BJ (cell line): ENCODE measurements around the gene CERK. TPM values are rescaled to one million over a fixed set of nuclear protein-coding genes. Genes with fewer than 3 reads are reported as not detected.

Source experiments
- CTCF ChIA-PET: fragments of 350-600 bp; formaldehyde crosslinking; extraction: SDS; loops from one replicate; lab custom pipeline; 2021; ENCODE audit warnings: antibody characterized with exemption, inconsistent platforms; lab: Yijun Ruan, JAX
- POLR2A ChIA-PET: fragments of 300-600 bp; sonication (Branson Sonifier 250); formaldehyde crosslinking; extraction: SDS; loops from one replicate; lab custom pipeline; 2021; ENCODE audit warnings: antibody characterized with exemption; lab: Charles Lee
- DNase-seq: peaks from one replicate; pipeline ENCODE4 v3.0.0-alpha.2; 2011; ENCODE audit warnings: low read depth
- H3K27me3 ChIP-seq: 2 replicates; pipeline ENCODE4 v1.6.0; 2011; ENCODE audit warnings: low read length; ENCODE audit not compliant: control insufficient read depth, insufficient read depth
- H3K36me3 ChIP-seq: 2 replicates; pipeline ENCODE4 v1.5.1; 2011; ENCODE audit warnings: low read length; ENCODE audit not compliant: control insufficient read depth, insufficient read depth
- H3K4me3 ChIP-seq: 2 replicates; pipeline ENCODE4 v1.5.1; 2011; ENCODE audit warnings: low read depth, mild to moderate bottlenecking, control low read depth, low read length
- CTCF ChIP-seq: IDR thresholded peaks from 2 replicates; pipeline ENCODE4 v1.5.1; 2011; ENCODE audit warnings: low read depth, mild to moderate bottlenecking, control low read depth, inconsistent platforms, low read length, moderate library complexity; ENCODE audit not compliant: insufficient read depth
- polyA plus RNA-seq: library from polyadenylated mRNA; depleted of rRNA; stranded (reverse); fragments of >200 nt; gene quantifications from 2 replicates; pipeline ENCODE4 v1.2.3, GENCODE V29; 2011

The CERK gene
- polyA plus RNA-seq, 1 experiment: 32.6 TPM

- TF ChIP-seq CTCF: no peak
- ChIA-PET CTCF (interaction anchor here (1.3 to 1.4 kb wide), 2 partner anchors 12 to 37 kb away, joined by 3 read pairs; no protein-coding TSS in a partner anchor), POLR2A (no interaction called here)
- Histone ChIP-seq H3K27me3 (no peaks in the 10 kb centered on the region), H3K36me3 (no peaks in the 10 kb centered on the region; the same call in 1 of the 2 replicates), H3K4me3 (no peak overlapping the region)
- DNase-seq: no peak
Observed at GRCh38 chr22:46659791-46660186, 78.3 kb downstream of the CERK start.

- no peak overlapping the region for H3K4me3 ChIP-seq
- no peak for DNase-seq
- ChIA-PET POLR2A (no interaction called here), CTCF (interaction anchor here (1.3 kb wide), 1 partner anchor 37 kb away, joined by 3 read pairs; no protein-coding TSS in a partner anchor)
- H3K36me3 ChIP-seq: no peaks in the 10 kb centered on the region
- no peaks in the 10 kb centered on the region for H3K27me3 ChIP-seq
- TF ChIP-seq CTCF: no peak
Observed at GRCh38 chr22:46659059-46659790, 78.8 kb downstream of the CERK start.

- POLR2A ChIA-PET: no interaction called here
- CTCF ChIA-PET: no interaction called here
- Histone ChIP-seq H3K4me3 (no peak overlapping the region), H3K27me3 (no peaks in the 10 kb centered on the region), H3K36me3 (no peaks in the 10 kb centered on the region)
- TF ChIP-seq CTCF: no peak
- no peak for DNase-seq
Observed at GRCh38 chr22:46657996-46658947, 79.8 kb downstream of the CERK start.

GRCh38 chr22:46657655-46657953 lies 80.4 kb downstream of the CERK start:
- CTCF ChIA-PET: no interaction called here
- Histone ChIP-seq H3K27me3 (no peaks in the 10 kb centered on the region), H3K4me3 (no peak overlapping the region), H3K36me3 (no peaks in the 10 kb centered on the region)
- POLR2A ChIA-PET: no interaction called here
- DNase-seq: no peak
- no peak for TF ChIP-seq CTCF
